HG02938 (cell line): ENCODE results near the gene SLC48A1.
A peak's percentile ranks its signal among the peaks of the same experiment; 100 is the strongest.

Experiments
- ATAC-seq: cut with Tn5 transposase; IDR thresholded peaks from one replicate; pipeline ENCODE4 v1.9.1; 2021; ENCODE audit warnings: mild to moderate bottlenecking, moderate library complexity; ENCODE audit not compliant: unreplicated experiment

Gene SLC48A1

GRCh38 chr12:47773062-47773857 is at the start of gene SLC48A1:
Gene SLC48A1, plus strand, starts transcription at chr12:47773238. Its CDS starts 67 bp downstream, at chr12:47773305.
- ATAC-seq: peak; percentile 65

DNA sequence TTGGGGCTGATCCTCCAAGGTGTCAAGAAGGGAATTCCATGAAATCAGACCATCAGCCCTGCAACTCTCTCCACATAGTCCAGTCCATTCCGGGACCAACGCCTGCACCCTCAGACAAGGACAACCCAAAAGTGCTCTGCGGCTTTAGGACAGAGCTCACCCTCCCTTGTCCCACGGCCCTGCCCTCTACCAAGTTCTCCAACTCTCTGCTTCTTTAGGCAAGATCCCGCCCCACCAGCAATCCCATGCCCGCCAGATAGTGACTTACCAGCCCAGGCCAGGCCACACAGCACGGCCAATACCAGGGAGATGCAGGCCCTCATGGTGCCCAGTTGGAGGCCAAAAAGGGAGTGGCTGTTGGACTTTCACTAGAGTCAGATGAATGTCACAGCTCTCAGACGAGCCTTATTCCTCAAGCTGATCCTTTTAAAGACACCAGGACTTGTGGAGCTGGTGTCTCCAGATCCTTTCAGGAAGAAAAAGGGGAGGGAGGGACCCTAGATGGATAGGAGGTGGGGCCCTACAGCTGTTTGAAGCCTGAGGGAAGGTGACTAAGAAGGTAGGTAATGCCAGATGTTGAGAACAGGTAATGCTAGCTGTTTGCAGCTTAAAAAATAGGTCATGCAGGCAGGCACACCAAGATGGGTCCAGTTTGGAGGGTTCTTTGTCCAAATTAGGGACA is 47.8 kb upstream of the SLC48A1 start, which contains the start of gene ENDOU:
ENDOU (minus strand) TSS at position 400 of the 682 bp plus-strand sequence; CDS start at position 323, 77 bp downstream.
- no peak for ATAC-seq

- peak; percentile 90 for ATAC-seq
Observed at GRCh38 chr12:47725893-47726292, 47.1 kb upstream of the SLC48A1 start.

- ATAC-seq: no peak
Observed at GRCh38 chr12:47729233-47729632, 43.8 kb upstream of the SLC48A1 start.

DNA sequence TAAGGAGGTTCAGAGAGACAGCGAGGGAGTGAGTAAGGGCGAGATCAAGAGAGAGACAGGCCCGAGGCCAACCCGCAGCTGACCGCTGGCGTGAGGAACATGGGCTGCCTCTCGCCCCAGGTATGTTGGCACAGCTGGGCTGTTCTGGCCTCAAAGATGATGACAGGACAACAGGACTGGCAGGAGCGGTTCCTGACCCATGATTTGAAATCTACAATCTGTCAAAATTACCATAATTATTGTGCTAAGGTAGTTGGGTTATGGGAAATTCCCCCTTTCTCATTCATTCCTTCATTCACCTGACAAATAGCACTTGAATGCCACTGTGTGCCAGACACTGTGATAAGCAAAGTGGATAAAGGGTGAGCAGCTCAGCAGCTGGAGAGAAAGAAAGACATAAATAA is 42.7 kb upstream of the SLC48A1 start:
- ATAC-seq: no peak

GRCh38 chr12:47731723-47732122 is 41.3 kb upstream of the SLC48A1 start:
- no peak for ATAC-seq

DNA sequence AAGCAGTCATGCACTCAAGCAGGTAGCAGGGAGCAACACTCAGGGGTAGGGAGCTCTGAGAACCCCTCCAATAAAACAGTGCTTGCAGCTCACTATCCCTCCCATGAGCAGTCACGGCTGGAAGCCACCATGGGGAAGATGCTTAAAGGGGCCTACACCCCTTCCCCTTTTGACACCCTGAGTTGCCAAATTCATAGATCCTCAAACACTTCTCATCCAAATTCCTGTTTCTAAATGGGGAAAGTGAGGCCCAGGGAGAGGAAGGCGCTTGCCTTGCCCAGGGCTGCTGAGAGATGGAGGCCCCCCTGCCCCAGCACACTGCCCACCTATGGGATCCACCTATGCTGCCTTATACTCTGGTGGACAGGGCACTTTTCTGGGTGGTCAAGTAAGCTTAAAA is 40.5 kb upstream of the SLC48A1 start:
- no peak for ATAC-seq

DNA sequence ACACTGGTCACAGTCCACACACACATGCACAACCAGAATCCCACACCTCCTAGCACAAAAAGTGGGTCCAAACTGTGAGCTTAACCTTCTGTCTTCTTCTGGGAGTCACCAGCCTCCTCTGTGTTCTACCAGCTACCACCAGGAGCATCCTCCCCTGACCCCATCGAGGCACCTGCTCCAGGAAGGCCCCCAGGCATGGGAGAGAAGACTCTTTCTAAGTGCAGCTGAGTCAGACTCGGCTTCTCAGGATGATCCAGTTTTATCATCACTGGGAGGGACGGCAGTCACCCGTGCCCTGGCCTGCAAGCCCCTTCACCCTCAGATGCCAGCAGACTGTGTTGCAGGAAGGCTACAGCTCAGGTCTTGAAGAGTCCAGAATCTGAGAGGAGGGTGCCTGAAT is 39.9 kb upstream of the SLC48A1 start:
- no peak for ATAC-seq

- ATAC-seq: no peak
Observed at GRCh38 chr12:47734725-47735480, 38.1 kb upstream of the SLC48A1 start.

- no peak for ATAC-seq
Observed at GRCh38 chr12:47735649-47736048, 37.4 kb upstream of the SLC48A1 start.

GRCh38 chr12:47736216-47736615 is 36.8 kb upstream of the SLC48A1 start:
- ATAC-seq: no peak

GRCh38 chr12:47736877-47737676 is 36.0 kb upstream of the SLC48A1 start:
- ATAC-seq: no peak

DNA sequence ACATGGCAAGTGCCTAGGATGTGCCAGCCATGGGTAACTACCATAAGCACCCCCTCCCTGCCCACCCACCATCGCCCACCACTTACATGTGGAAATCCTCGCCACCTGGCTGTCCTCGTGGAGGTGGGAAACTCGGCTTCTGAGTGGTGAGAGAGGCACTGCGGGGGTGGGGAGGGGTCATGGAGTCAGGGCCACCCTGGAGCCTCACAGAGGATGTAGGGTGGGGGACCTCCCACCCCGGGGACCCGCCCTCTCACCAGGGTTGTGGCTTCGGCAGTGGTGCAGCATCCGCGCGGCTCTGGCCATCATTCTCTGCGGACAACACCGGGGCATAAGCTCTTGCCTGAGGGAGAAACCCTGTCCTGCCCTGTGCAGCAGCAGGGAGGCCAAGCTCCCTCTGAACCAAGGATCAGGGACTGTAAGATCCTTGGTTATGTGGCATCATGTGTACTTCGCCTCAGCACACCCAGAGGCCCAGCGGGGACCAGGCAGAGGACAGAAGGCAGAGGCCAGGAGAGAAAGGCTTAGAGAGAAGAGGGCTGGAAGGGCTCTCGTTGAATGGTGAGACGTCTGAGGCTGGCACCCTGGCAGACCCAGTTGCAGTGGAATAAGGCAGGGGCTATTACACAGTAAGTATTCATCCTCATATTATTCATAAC is 35.0 kb upstream of the SLC48A1 start:
- ATAC-seq: no peak

DNA sequence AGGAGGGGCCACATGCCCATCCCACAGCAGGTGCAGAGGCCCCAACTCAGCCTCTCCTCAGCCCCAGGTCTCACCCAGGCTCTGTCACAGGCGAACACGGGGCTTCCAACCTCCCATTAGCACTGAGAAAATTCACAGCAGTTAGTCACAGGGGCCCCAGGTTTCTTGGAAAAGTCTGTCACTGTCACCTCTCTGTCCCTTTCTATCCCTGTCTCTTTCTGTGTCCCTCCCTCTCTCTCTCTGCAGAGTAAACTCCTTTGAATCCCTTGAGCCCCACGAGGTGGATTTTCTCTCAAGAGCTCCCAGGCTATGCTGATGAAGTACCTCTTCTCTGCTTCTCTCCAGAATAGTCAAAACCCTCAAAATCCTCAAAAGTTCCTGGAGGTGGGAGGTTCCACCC is 33.7 kb upstream of the SLC48A1 start:
- ATAC-seq: no peak

GRCh38 chr12:47739979-47740378 is 33.1 kb upstream of the SLC48A1 start:
- peak; percentile 43 for ATAC-seq

DNA sequence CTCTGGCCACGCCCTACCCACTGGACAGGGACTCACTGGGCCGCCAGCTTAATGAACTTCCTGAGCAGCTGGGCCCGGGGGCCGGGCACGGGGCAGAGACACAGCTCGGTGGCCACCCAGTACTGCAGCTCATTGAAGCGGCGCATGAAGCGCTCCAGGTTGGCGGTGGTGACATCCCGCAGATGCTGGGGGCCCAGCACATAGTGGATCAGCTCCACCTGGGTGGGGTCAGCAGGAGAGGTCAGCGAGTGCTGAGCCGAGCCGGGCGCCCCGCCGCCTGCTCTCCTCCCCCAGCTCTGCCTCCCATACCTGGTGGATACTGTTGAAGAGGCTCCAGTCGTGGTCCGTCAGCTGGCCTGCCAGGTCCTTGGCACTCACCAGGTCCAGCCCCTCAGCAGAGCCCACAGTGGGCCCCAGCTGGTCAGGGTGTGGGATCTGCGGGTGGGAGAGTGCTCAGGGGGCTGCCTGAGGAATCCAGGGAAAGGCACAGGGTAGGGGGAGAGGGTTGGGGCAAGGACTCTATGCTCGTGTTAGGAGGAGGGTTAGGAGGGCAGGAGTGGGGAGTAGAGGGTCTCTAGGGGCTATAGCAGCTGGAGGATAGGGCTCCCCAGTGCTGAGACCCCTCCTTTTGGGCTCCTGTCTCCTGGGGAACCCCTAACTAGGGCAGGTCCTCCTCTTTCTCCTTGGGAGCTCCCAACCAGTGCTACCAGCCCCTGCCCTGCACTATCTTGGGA is 32.3 kb upstream of the SLC48A1 start:
- peak; percentile 42 for ATAC-seq

DNA sequence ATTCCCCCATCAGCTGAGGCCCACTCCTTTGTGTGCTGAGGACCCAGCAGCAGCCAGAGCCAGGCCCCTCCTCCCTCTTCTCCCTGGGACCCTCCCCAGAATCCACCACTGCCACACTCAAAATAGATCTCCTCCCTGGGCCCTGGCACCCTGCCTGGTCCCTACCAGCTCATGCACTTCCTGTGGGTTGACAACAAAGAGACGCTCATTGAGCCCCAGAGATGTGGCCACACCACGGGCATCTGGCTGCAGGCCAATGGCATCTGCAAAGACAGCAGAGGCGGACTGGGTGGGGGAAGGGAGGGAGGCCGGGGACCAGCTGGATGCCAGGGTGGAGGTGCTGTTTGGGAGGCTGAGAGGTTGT is 31.7 kb upstream of the SLC48A1 start:
- ATAC-seq: no peak

- no peak for ATAC-seq
Observed at GRCh38 chr12:47742253-47742825, 30.7 kb upstream of the SLC48A1 start.

GRCh38 chr12:47743311-47743860 is 29.7 kb upstream of the SLC48A1 start:
- ATAC-seq: no peak
